ENCODE results near the gene ARL13A. TPM values are rescaled to one million over a fixed set of nuclear protein-coding genes. Genes with fewer than 3 reads are reported as not detected.
"Not testable (repeated sequence)": the region's sequence is repeated elsewhere in the genome, so short reads cannot be mapped to it uniquely, and the experiment has no call there.

Gene ARL13A
- polyA plus RNA-seq, 1 experiment: not detected

DNA sequence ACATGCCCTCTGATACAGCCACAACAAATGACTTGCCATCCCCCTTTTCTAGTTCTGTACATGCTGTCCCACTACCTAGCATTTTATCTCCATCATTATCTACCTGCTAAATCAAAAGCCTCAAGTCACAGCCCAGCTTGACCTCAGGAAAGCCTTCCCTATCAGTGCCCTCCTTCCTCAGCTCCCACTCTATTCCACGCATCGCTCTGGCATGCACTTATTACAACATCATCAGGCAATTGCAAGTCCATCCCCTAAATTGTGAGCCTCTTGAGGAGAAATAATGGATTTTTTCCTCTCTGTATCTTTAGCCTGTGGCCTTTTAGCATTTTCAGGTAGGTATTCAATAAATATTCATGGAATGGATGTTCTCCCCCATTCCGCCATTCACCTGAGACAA lies 5.7 kb downstream of the ARL13A start:
- CTCF ChIA-PET: no interaction called here

DNA sequence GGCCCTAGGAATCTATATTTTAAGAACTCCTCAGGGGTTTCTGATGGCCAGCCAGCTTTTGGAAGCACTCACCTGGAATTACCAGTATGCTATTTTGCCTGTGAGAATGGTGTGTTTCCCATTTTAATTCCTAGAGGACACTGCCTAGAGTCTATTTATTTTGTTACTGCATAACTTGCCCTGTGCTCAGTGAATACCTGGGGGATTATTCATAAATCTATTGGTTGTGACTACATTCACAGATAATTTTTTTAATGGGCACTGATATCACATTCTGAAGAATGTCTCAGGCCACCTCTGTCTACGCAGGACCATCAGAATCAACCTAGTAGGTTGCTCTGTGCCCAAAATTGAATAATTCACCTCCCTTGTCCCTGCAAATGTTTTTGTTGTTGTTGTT lies 6.7 kb downstream of the ARL13A start:
- H3K27me3 ChIP-seq (ENCODE audit: control insufficient read depth, insufficient read depth, low read length): no peaks in the 10 kb centered on the region
- no peak for DNase-seq (ENCODE audit: low read depth)
- TF ChIP-seq, protein P1, sequence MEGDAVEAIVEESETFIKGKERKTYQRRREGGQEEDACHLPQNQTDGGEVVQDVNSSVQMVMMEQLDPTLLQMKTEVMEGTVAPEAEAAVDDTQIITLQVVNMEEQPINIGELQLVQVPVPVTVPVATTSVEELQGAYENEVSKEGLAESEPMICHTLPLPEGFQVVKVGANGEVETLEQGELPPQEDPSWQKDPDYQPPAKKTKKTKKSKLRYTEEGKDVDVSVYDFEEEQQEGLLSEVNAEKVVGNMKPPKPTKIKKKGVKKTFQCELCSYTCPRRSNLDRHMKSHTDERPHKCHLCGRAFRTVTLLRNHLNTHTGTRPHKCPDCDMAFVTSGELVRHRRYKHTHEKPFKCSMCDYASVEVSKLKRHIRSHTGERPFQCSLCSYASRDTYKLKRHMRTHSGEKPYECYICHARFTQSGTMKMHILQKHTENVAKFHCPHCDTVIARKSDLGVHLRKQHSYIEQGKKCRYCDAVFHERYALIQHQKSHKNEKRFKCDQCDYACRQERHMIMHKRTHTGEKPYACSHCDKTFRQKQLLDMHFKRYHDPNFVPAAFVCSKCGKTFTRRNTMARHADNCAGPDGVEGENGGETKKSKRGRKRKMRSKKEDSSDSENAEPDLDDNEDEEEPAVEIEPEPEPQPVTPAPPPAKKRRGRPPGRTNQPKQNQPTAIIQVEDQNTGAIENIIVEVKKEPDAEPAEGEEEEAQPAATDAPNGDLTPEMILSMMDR (IDR thresholded peaks at IDR 0.05; ENCODE audit: insufficient read depth, low read depth, low read length): no peak
- CTCF ChIA-PET: interaction anchor here (0.6 kb wide), 1 partner anchor 10 kb away, joined by 3 read pairs; no protein-coding TSS in a partner anchor
- POLR2A ChIA-PET: no interaction called here
- no peak overlapping the region for H3K4me3 ChIP-seq (ENCODE audit: low read depth, low read length)
- H3K36me3 ChIP-seq (ENCODE audit: control insufficient read depth, insufficient read depth, low read length): no peaks in the 10 kb centered on the region

More for the DNA sequence above, 5.7 kb downstream of the ARL13A start:
- Histone ChIP-seq H3K36me3 (ENCODE audit: control insufficient read depth, insufficient read depth, low read length) (no peaks in the 10 kb centered on the region), H3K27me3 (ENCODE audit: control insufficient read depth, insufficient read depth, low read length) (no peaks in the 10 kb centered on the region), H3K4me3 (ENCODE audit: low read depth, low read length) (no peak overlapping the region)
- POLR2A ChIA-PET: no interaction called here
- TF ChIP-seq, protein P1 (IDR thresholded peaks at IDR 0.05; ENCODE audit: insufficient read depth, low read depth, low read length): no peak
- DNase-seq (ENCODE audit: low read depth): no peak

DNA sequence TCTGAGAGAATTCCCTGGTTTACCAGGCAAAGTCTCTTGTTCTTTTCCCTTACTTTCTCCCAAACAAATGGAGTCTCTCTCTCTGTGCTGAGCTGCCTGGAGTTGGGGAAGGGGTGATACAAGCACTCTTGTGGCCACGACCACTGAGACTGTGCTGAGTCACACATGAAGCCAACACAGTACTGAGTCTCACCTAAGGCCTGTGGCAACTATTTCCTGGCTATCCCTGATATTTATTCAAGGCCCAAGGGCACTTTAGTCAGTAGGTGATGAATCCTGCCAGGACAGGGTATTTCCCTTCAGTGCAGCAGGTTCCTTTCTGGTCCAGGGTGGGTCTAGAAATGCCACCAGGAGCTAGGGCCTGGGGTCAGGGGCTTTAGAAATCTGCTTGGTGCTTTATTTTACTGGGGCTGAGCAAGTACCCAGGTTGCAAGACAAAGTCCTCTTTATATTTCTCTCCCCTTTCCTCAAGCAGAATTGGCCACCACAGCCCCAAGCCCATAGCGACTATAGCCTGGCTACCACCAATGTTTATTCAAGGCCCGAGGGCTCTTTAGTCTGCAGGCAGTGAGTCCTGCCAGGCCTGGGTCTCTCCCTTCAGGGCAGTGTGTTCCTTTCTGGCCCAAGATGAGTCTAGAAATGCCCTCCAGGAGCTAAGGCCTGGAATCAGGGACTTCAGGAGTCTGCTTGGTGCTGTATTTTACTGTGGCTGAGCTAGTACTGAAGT lies 10.5 kb downstream of the ARL13A start:
- DNase-seq (ENCODE audit: low read depth): no peak
- Histone ChIP-seq H3K36me3 (ENCODE audit: control insufficient read depth, insufficient read depth, low read length) (no peaks in the 10 kb centered on the region), H3K27me3 (ENCODE audit: control insufficient read depth, insufficient read depth, low read length) (no peaks in the 10 kb centered on the region), H3K4me3 (ENCODE audit: low read depth, low read length) (no peak overlapping the region)
- TF ChIP-seq, protein P1 (IDR thresholded peaks at IDR 0.05; ENCODE audit: insufficient read depth, low read depth, low read length): no peak
- ChIA-PET CTCF (no interaction called here), POLR2A (no interaction called here)

DNA sequence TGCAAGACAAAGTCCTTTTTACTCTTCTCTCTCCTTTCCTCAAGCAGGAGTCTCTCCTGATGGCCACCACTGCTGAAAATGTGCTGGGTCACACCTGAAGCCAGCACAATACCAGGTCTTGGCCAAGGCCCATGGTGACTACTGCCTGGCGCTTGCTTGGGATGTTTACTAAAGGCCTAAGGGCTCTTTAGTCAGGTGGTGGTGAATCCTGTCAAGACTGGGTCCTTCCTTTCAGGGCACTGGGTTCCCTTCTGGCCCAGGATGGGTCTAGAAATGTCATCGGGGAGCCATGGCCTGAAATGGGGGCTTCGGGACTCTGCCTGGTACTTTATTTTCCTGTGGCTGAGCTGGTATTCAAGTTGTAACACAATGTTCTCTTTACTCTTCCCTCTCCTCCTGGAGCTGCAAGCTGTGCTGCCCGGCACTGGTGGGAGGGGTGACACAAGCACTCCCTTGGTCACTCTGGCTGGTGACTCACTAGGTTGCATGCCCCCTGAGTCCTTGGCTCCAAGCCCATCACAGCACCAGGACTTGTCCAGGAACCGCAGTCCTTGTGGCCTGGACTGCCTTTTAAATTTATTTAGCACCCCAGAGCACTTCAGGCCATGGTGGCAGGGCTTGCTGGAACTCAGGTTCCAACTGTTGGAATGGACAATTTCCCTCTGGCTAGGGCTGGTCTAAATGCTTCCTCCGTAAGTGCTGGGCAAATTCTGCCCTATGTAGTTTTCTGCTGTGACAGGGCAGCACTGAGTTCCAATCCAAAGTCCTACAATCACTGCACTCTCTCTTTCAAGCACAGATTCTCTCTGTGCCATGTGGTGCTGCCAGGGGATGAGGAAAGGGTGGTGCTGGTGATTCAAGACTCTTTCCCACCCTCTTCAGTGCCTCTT lies 11.3 kb downstream of the ARL13A start:
- no peaks in the 10 kb centered on the region for H3K36me3 ChIP-seq (ENCODE audit: control insufficient read depth, insufficient read depth, low read length)
- no peak overlapping the region for H3K4me3 ChIP-seq (ENCODE audit: low read depth, low read length)
- CTCF ChIA-PET: no interaction called here
- H3K27me3 ChIP-seq (ENCODE audit: control insufficient read depth, insufficient read depth, low read length): no peaks in the 10 kb centered on the region
- POLR2A ChIA-PET: no interaction called here
- no peak for DNase-seq (ENCODE audit: low read depth)
- TF ChIP-seq, protein P1 (IDR thresholded peaks at IDR 0.05; ENCODE audit: insufficient read depth, low read depth, low read length): no peak

DNA sequence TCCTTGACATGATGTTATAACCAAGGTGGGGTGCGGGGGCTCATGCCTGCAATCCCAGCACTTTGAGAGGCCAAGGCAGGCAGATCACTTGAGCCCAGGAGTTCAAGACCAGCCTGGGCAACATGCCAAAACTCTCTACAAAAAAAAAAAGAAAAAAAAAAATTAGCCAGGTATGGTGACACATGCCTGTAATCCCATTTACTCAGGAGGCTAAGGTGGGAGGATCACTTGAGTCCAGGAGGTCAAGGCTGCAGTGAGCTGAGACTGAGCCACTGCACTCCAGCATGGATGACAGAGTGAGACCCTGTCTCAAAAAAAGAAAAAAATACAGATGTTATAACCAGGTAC lies 12.0 kb downstream of the ARL13A start:
- CTCF ChIA-PET; H3K4me3 ChIP-seq (ENCODE audit: low read depth, low read length); H3K36me3 ChIP-seq (ENCODE audit: control insufficient read depth, insufficient read depth, low read length); DNase-seq (ENCODE audit: low read depth); POLR2A ChIA-PET; H3K27me3 ChIP-seq (ENCODE audit: control insufficient read depth, insufficient read depth, low read length): not testable (repeated sequence)
